K562 (cell line): ENCODE results near the gene PRPF6. TPM values are rescaled to one million over a fixed set of nuclear protein-coding genes. Genes with fewer than 3 reads are reported as not detected.
A peak's percentile ranks its signal among the peaks of the same experiment; 100 is the strongest.

ENCODE experiments used
- ARID2 ChIP-seq: fragments of 450-650 bp; IDR thresholded peaks from 2 replicates; pipeline ENCODE4 v1.6.1; 2017; ENCODE audit warnings: antibody characterized with exemption, mild to moderate bottlenecking
- BMI1 ChIP-seq: fragments of 150-350 bp; IDR thresholded peaks from 2 replicates; pipeline ENCODE4 v1.6.1; 2014; ENCODE audit warnings: low read length
- CAMTA2 ChIP-seq: fragments of 250-450 bp; sonication (Bioruptor Pico); conservative IDR thresholded peaks from 2 replicates; pipeline ENCODE4 v1.5.1; 2022
- CTBP1 ChIP-seq: fragments of 450-650 bp; IDR thresholded peaks from 2 replicates; pipeline ENCODE4 v1.6.1; 2016; ENCODE audit warnings: borderline replicate concordance
- EP300 ChIP-seq: IDR thresholded peaks from 2 replicates; pipeline ENCODE4 v1.6.1; 2012; ENCODE audit warnings: low read length, improper control_type of control experiment
- EWSR1 ChIP-seq: fragments of 450-650 bp; IDR thresholded peaks from 2 replicates; pipeline ENCODE4 v1.6.1; 2018; ENCODE audit warnings: borderline replicate concordance, mild to moderate bottlenecking, low read depth, moderate library complexity; ENCODE audit not compliant: partially characterized antibody
- EZH2 ChIP-seq: IDR thresholded peaks from 2 replicates; pipeline ENCODE4 v1.6.1; 2012; ENCODE audit warnings: low read depth, mild to moderate bottlenecking, inconsistent platforms, low read length, borderline replicate concordance
- MEF2D ChIP-seq: conservative IDR thresholded peaks from 2 replicates; pipeline ENCODE4 v1.6.1; 2016; ENCODE audit warnings: low read depth, missing genetic modification characterization, missing compliant biosample characterization
- MIER1 ChIP-seq: fragments of 450-650 bp; IDR thresholded peaks from 2 replicates; pipeline ENCODE4 v1.6.1; 2016; ENCODE audit warnings: antibody characterized with exemption, mild to moderate bottlenecking, low read depth
- MYBL2 ChIP-seq, 2 experiments: fragments of 450-650 bp in 1 of 2; sonication (generic) in 1 of 2; formaldehyde crosslinking in 1 of 2; IDR thresholded peaks; 2 replicates each; pipeline versions ENCODE4 v1.6.1 to v1.8.1; 2017 to 2022; ENCODE audit warnings: borderline replicate concordance in 1 of 2, inconsistent platforms in 1 of 2, low read depth in 1 of 2, mild to moderate bottlenecking in 1 of 2, missing genetic modification reagents in 1 of 2, moderate library complexity in 1 of 2
- NCOA2 ChIP-seq, 2 experiments: fragments of 450-650 bp; IDR thresholded peaks; 2 replicates each; pipeline ENCODE4 v1.6.1; 2018; ENCODE audit warnings: mild to moderate bottlenecking in 2 of 2, moderate library complexity in 1 of 2; ENCODE audit not compliant: partially characterized antibody in 2 of 2
- PCBP2 ChIP-seq: fragments of 200-400 bp; formaldehyde crosslinking; IDR thresholded peaks from 2 replicates; pipeline ENCODE4 v1.6.1; 2018; ENCODE audit warnings: low read length, low read depth, mild to moderate bottlenecking, moderate library complexity; ENCODE audit not compliant: poor library complexity, severe bottlenecking
- TAL1 ChIP-seq: fragments of 450-650 bp; IDR thresholded peaks from 2 replicates; pipeline ENCODE4 v1.6.1; 2016; ENCODE audit warnings: mild to moderate bottlenecking
- ZNF445 ChIP-seq: fragments of 250-450 bp; sonication (Bioruptor Pico); IDR thresholded peaks from 2 replicates; pipeline ENCODE4 v1.4.0; 2020; ENCODE audit warnings: low read depth, mild to moderate bottlenecking, moderate library complexity
- polyA plus RNA-seq, 8 experiments: library from polyadenylated mRNA; depleted of rRNA in 4 of 8; stranded (reverse) in 5 of 8; unstranded in 3 of 8; fragments of >200 nt; fragmentation: Nextera tagmentation in 2 of 8; fragmentation: Illumina TruSeq in 1 of 8; extraction: Ambion mirVana in 2 of 8; extraction: Trizol in 1 of 8; gene quantifications; 2 replicates each; pipeline versions ENCODE4 v1.2.1 to v1.2.3, GENCODE V29; 2011 to 2014; ENCODE audit warnings: inconsistent platforms in 1 of 8, missing spikeins in 1 of 8
- total RNA-seq, 7 experiments: library from RNA; depleted of rRNA in 6 of 7; stranded (reverse); fragments of >200 nt in 6 of 7; fragmentation: Illumina TruSeq in 2 of 7; extraction: Trizol in 2 of 7; gene quantifications; 2 replicates each; pipeline versions ENCODE4 v1.2.1 to v1.2.3, GENCODE V29; 2011 to 2021; ENCODE audit warnings: low replicate concordance in 1 of 7
- TF ChIP-seq, protein P1 (sequence below): fragments of 450-650 bp; IDR thresholded peaks from 2 replicates; pipeline ENCODE4 v1.6.1; 2016; ENCODE audit warnings: borderline replicate concordance
- TF ChIP-seq, protein P2 (sequence below): fragments of 450-650 bp; IDR thresholded peaks from 2 replicates; pipeline ENCODE4 v1.6.1; 2018; ENCODE audit not compliant: partially characterized antibody
- TF ChIP-seq, protein P3 (sequence below): sonication (generic); IDR thresholded peaks from 2 replicates; pipeline ENCODE4 v1.6.1; 2016
- TF ChIP-seq, protein P4 (sequence below): fragments of 450-650 bp; IDR thresholded peaks from 2 replicates; pipeline ENCODE4 v1.6.1; 2018; ENCODE audit warnings: mild to moderate bottlenecking, low read depth; ENCODE audit not compliant: partially characterized antibody

The PRPF6 gene
- total and polyA plus RNA-seq, 9 of the 15 experiments (the other 6 are each of a cell fraction or from before 2014, with no cell fraction given): 4.2 to 83.2 (median 59.9) TPM

DNA sequence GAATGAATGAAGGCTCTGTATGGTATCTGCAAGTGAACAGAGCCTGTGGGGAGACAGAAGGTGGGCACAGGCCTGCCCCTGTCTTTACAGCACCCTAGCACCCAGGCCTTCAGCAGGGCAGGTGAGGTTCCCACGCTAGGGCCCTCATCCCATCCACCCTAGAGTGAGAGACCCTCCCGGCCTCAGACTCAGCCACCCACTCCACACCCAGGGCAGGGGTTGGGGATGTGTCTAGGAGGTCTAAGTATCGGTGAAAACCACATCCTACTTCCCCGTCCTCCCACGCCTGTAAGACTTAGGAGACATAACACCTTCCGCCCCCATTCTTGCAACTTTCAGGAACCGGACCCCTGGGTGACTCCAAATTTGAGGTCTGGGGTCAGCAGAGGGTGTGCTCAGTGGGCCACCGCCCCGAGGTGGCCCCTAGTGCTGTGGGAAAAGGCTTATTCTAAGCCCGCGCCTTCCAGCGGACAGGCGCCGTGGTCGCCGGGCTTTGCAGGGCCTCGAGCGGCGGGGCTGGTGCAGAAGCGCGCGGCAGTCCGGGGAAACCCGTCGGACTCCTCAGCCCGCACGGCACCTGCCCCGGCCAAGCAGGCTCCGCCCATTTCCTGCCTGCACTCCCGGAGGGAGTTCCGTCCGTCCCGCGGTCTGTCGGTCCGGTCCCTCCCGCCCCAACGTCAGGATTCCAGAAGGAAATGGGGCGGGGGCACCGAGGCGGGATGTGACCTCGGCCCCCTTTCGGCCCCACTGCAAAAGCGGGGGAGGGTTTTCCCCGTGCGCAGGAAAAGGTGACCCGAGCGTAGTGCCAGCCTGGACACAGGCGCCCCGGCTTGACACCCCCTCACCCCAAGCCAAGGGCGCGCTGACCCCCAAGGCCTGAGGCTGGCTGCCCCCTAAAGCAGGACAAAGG lies 2.4 kb upstream of the PRPF6 start (continued):
- TF ChIP-seq TAL1 (no peak), EWSR1 (no peak), ARID2 (no peak), PCBP2 (no peak), EZH2 (no peak), BMI1 (no peak), CTBP1 (peak; percentile 56; the same call in 1 of the 2 replicates), MIER1 (no peak), ZNF445 (no peak), MEF2D (no peak), EP300 (no peak), MYBL2 (IDR thresholded peaks at IDR 0.05; ENCODE audit: low read depth) (no peak), MYBL2 (CRISPR knock-in tag; IDR thresholded peaks at IDR 0.05; ENCODE audit: borderline replicate concordance) (no peak), CAMTA2 (no peak), NCOA2 (IDR thresholded peaks at IDR 0.05; ENCODE audit: partially characterized antibody in 2 of 2) (no peak)
- TF ChIP-seq, protein P1, sequence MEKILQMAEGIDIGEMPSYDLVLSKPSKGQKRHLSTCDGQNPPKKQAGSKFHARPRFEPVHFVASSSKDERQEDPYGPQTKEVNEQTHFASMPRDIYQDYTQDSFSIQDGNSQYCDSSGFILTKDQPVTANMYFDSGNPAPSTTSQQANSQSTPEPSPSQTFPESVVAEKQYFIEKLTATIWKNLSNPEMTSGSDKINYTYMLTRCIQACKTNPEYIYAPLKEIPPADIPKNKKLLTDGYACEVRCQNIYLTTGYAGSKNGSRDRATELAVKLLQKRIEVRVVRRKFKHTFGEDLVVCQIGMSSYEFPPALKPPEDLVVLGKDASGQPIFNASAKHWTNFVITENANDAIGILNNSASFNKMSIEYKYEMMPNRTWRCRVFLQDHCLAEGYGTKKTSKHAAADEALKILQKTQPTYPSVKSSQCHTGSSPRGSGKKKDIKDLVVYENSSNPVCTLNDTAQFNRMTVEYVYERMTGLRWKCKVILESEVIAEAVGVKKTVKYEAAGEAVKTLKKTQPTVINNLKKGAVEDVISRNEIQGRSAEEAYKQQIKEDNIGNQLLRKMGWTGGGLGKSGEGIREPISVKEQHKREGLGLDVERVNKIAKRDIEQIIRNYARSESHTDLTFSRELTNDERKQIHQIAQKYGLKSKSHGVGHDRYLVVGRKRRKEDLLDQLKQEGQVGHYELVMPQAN: no peak
- TF ChIP-seq, protein P2, sequence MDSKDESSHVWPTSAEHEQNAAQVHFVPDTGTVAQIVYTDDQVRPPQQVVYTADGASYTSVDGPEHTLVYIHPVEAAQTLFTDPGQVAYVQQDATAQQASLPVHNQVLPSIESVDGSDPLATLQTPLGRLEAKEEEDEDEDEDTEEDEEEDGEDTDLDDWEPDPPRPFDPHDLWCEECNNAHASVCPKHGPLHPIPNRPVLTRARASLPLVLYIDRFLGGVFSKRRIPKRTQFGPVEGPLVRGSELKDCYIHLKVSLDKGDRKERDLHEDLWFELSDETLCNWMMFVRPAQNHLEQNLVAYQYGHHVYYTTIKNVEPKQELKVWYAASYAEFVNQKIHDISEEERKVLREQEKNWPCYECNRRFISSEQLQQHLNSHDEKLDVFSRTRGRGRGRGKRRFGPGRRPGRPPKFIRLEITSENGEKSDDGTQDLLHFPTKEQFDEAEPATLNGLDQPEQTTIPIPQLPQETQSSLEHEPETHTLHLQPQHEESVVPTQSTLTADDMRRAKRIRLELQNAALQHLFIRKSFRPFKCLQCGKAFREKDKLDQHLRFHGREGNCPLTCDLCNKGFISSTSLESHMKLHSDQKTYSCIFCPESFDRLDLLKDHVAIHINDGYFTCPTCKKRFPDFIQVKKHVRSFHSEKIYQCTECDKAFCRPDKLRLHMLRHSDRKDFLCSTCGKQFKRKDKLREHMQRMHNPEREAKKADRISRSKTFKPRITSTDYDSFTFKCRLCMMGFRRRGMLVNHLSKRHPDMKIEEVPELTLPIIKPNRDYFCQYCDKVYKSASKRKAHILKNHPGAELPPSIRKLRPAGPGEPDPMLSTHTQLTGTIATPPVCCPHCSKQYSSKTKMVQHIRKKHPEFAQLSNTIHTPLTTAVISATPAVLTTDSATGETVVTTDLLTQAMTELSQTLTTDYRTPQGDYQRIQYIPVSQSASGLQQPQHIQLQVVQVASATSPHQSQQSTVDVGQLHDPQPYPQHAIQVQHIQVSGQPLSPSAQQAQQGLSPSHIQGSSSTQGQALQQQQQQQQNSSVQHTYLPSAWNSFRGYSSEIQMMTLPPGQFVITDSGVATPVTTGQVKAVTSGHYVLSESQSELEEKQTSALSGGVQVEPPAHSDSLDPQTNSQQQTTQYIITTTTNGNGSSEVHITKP: no peak
- TF ChIP-seq, protein P3, sequence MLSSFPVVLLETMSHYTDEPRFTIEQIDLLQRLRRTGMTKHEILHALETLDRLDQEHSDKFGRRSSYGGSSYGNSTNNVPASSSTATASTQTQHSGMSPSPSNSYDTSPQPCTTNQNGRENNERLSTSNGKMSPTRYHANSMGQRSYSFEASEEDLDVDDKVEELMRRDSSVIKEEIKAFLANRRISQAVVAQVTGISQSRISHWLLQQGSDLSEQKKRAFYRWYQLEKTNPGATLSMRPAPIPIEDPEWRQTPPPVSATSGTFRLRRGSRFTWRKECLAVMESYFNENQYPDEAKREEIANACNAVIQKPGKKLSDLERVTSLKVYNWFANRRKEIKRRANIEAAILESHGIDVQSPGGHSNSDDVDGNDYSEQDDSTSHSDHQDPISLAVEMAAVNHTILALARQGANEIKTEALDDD: no peak
- TF ChIP-seq, protein P4, sequence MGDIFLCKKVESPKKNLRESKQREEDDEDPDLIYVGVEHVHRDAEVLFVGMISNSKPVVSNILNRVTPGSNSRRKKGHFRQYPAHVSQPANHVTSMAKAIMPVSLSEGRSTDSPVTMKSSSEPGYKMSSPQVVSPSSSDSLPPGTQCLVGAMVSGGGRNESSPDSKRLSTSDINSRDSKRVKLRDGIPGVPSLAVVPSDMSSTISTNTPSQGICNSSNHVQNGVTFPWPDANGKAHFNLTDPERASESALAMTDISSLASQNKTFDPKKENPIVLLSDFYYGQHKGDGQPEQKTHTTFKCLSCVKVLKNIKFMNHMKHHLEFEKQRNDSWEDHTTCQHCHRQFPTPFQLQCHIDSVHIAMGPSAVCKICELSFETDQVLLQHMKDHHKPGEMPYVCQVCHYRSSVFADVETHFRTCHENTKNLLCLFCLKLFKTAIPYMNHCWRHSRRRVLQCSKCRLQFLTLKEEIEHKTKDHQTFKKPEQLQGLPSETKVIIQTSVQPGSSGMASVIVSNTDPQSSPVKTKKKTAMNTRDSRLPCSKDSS: no peak
